Measurements from ENCODE around the gene RPH3AL. TPM values are rescaled to one million over a fixed set of nuclear protein-coding genes. Genes with fewer than 3 reads are reported as not detected.

Gene RPH3AL
- polyA plus RNA-seq, 3 donors, result 0.71 to 1.9 (median 1.5) TPM

DNA sequence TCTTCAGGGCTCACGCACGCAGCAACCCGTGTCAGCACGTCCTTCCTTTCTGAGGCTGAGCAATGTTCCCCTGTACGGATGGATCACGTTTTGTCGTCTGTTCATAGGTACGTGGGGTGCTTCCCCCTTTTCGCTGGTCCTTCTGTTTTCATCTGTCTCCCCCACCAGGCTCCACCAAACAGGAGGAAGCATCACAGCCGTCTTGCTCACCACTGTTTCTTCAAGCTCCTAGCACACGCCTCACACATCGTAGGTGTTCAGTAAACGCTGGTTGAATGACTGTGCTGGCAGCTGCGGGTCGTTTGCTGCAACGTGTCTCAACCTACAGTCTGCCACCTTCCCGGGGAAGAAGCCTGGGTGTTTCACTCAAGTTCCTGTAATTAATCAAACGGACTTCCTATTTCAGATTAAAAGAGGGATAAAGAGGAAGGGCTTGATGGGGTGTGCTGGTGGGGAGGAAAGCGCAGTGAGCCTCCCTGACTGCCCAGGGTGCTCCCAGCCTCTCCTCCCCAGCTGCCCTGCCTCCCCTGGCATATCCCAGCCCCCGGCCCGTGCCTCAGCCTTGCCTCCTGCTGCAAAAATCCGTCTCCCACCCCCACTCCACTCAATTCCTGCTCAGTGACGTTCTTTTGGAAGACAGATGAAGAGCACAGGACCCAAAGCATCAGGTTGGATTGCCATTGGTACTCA lies 94.4 kb downstream of the RPH3AL start:
- WGBS (ENCODE audit: insufficient coverage), result 19% methylated on average over 13 of the region's 23 CpGs
- Histone ChIP-seq H3K9ac (ENCODE audit: insufficient read depth, low read length, poor library complexity, severe bottlenecking) (no peak overlapping the region), H3K27ac (ENCODE audit: low read depth in 1 of 2, low read length in 2 of 2) (no peak overlapping the region), H3K4me3 (replicated peaks in 1 of 3; ENCODE audit: low read depth in 2 of 3, low read length in 3 of 3) (no peak overlapping the region), H3K79me2 (ENCODE audit: insufficient read depth, low read length) (no peaks in the 10 kb centered on the region), H3K36me3 (replicated peaks in 1 of 2; ENCODE audit: control insufficient read depth in 1 of 2, insufficient read depth in 2 of 2, low read length in 2 of 2) (no peaks in the 10 kb centered on the region), H3K27me3 (ENCODE audit: control insufficient read depth in 2 of 2, insufficient read depth in 2 of 2, low read length in 2 of 2) (no peaks in the 10 kb centered on the region), H3K4me1 (ENCODE audit: control insufficient read depth in 1 of 2, insufficient read depth in 2 of 2, low read length in 2 of 2) (no peaks in the 10 kb centered on the region), H3K9me3 (replicated peaks in 1 of 2; ENCODE audit: control insufficient read depth in 1 of 2, insufficient read depth in 1 of 2, low read length in 2 of 2) (peaks cover 0 to 18% of the 10 kb centered on the region in 2 donors), H4K20me1 (ENCODE audit: insufficient read depth, low read length) (no peaks in the 10 kb centered on the region), H2AFZ (ENCODE audit: insufficient read depth, low read depth, low read length, poor library complexity, severe bottlenecking) (no peak overlapping the region), H3K4me2 (replicated peaks; ENCODE audit: extremely low read depth, low read length, poor library complexity, severe bottlenecking) (no peak overlapping the region)
- H3K27ac Mint-ChIP-seq, result peak overlapping the region in 2 of 7 donors; percentile 13 to 40
- peaks cover 7 to 11% (median 9%) of the 10 kb centered on the region in 3 donors for H3K27me3 Mint-ChIP-seq (ENCODE audit: low read depth in 3 of 3)
- intact Hi-C loops (cut with micrococcal nuclease), result no loop called here
- H3K4me3 Mint-ChIP-seq, result peak overlapping the region in 1 of 2 donors; percentile 59
- TF ChIP-seq CTCF (IDR thresholded peaks at IDR 0.05), result no peak
- DNase-seq, result no peak
- H3K9me3 Mint-ChIP-seq, result peaks cover 9 to 16% (median 12%) of the 10 kb centered on the region in 7 donors
- H3K36me3 Mint-ChIP-seq, result no peaks in the 10 kb centered on the region
- peaks cover 8% of the 10 kb centered on the region for H3K4me1 Mint-ChIP-seq

DNA sequence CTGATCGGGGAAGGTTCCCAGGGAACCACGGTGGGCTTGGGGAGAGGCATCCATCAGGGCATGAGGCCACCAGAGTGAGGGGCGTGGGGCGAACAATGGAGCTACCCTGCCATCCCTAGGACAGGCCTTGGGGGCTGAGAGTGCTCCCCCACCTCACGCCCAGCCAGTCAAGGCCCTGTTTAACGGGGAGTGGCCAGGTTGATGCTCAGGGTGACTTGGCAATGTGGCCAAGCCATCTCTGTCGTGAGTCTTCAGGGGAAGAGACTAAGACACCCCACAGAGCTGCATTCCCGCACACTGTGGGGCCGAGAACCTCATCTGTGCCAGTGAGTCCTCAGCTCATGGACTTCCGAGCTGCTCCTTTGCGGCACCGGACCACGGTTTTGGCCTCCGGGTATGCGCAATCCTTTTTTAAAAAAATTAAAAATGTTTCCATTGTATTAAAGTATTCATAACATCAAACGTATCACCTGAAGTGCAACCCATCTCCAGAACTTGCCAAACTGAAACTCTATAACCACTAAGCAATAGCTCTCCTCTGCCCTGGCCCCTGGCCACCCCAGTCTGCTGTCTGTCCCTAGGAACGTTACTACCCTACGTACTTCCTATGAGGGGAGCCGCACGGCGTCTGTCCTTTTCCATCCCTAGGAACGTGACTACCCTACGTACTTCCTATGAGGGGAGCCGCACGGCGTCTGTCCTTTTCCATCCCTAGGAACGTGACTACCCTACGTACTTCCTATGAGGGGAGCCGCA lies 99.3 kb downstream of the RPH3AL start:
- Histone ChIP-seq H3K27ac (ENCODE audit: low read depth in 1 of 2, low read length in 2 of 2) (no peak overlapping the region), H4K20me1 (ENCODE audit: insufficient read depth, low read length) (no peaks in the 10 kb centered on the region), H3K4me2 (replicated peaks; ENCODE audit: extremely low read depth, low read length, poor library complexity, severe bottlenecking) (no peak overlapping the region), H3K4me3 (replicated peaks in 1 of 3; ENCODE audit: low read depth in 2 of 3, low read length in 3 of 3) (no peak overlapping the region), H3K4me1 (ENCODE audit: control insufficient read depth in 1 of 2, insufficient read depth in 2 of 2, low read length in 2 of 2) (no peaks in the 10 kb centered on the region), H3K27me3 (ENCODE audit: control insufficient read depth in 2 of 2, insufficient read depth in 2 of 2, low read length in 2 of 2) (no peaks in the 10 kb centered on the region), H3K9me3 (replicated peaks in 1 of 2; ENCODE audit: control insufficient read depth in 1 of 2, insufficient read depth in 1 of 2, low read length in 2 of 2) (peaks cover 0 to 4% of the 10 kb centered on the region in 2 donors), H3K9ac (ENCODE audit: insufficient read depth, low read length, poor library complexity, severe bottlenecking) (no peak overlapping the region), H3K79me2 (ENCODE audit: insufficient read depth, low read length) (no peaks in the 10 kb centered on the region), H3K36me3 (replicated peaks in 1 of 2; ENCODE audit: control insufficient read depth in 1 of 2, insufficient read depth in 2 of 2, low read length in 2 of 2) (no peaks in the 10 kb centered on the region), H2AFZ (ENCODE audit: insufficient read depth, low read depth, low read length, poor library complexity, severe bottlenecking) (no peak overlapping the region)
- WGBS (ENCODE audit: insufficient coverage), result 89% methylated on average over 14 of the region's 29 CpGs
- peaks cover 5% of the 10 kb centered on the region for H3K4me1 Mint-ChIP-seq
- intact Hi-C loops (cut with micrococcal nuclease), result no loop called here
- no peaks in the 10 kb centered on the region for H3K9me3 Mint-ChIP-seq
- no peak for TF ChIP-seq CTCF (IDR thresholded peaks at IDR 0.05)
- H3K27ac Mint-ChIP-seq, result no peak overlapping the region
- H3K36me3 Mint-ChIP-seq, result no peaks in the 10 kb centered on the region
- peaks cover 0 to 3% (median 0%) of the 10 kb centered on the region in 3 donors for H3K27me3 Mint-ChIP-seq (ENCODE audit: low read depth in 3 of 3)
- no peak overlapping the region for H3K4me3 Mint-ChIP-seq
- no peak for DNase-seq
